HepG2 (cell line): ENCODE results near the gene GAD2. TPM values are rescaled to one million over a fixed set of nuclear protein-coding genes. Genes with fewer than 3 reads are reported as not detected.

Source experiments
- ATAC-seq: fragments of 200-7000 bp; cut with Tn5 transposase; 3 replicates; pipeline ENCODE4 v1.9.1; 2020; ENCODE audit warnings: mild to moderate bottlenecking, moderate library complexity
- BruUV-seq: library from RNA; stranded (reverse); fragments of 400-500 nt; replicated peaks from 2 replicates; lab custom pipeline; 2021; lab: Mats Ljungman, UMichigan
- CTCF ChIA-PET: fragments of 300-600 bp; formaldehyde crosslinking; extraction: SDS; loops from one replicate; lab custom pipeline; 2021; ENCODE audit warnings: low total read pairs, inconsistent platforms, low intra/inter-chr PET ratio; lab: Yijun Ruan, JAX
- POLR2A ChIA-PET: fragments of 350-600 bp; sonication (Branson Sonifier 250); formaldehyde crosslinking; loops from one replicate; lab custom pipeline; 2020; ENCODE audit warnings: antibody characterized with exemption, inconsistent platforms; lab: Yijun Ruan, JAX
- DNase-seq: peaks from one replicate; pipeline ENCODE4 v3.0.0-alpha.2; 2015; ENCODE audit warnings: low spot score
- FAIRE-seq: peaks from 3 replicates; lab custom pipeline; 2011; peaks lifted over from hg19 to GRCh38; lab: Jason Lieb, UNC
- H2AFZ ChIP-seq: one replicate; pipeline ENCODE4 v1.6.1; 2011; ENCODE audit warnings: low read length, inconsistent platforms
- H3K27ac ChIP-seq: fragments of 300-600 bp; 3 replicates; pipeline ENCODE4 v1.8.0; 2011; ENCODE audit warnings: mixed run types, mild to moderate bottlenecking, mixed read lengths, low read length, inconsistent platforms; ENCODE audit not compliant: insufficient read depth; ENCODE audit errors: extremely low read length
- H3K27me3 ChIP-seq, 2 experiments: fragments of 200-600 bp in 1 of 2; 2 replicates in 1 of 2; 3 replicates in 1 of 2; pipeline versions ENCODE4 v1.6.0 to v1.8.0; 2011; ENCODE audit warnings: low read length in 2 of 2, mild to moderate bottlenecking in 2 of 2, moderate library complexity in 2 of 2, inconsistent platforms in 1 of 2; ENCODE audit not compliant: insufficient read depth in 2 of 2, control insufficient read depth in 1 of 2
- H3K36me3 ChIP-seq, 2 experiments: fragments of 200-600 bp in 1 of 2; replicated peaks in 1 of 2; 2 replicates in 1 of 2; 3 replicates in 1 of 2; pipeline versions ENCODE4 v1.5.1 to v1.8.0; 2011; ENCODE audit warnings: low read length in 2 of 2, inconsistent platforms in 1 of 2; ENCODE audit not compliant: insufficient read depth in 2 of 2, control insufficient read depth in 1 of 2
- H3K4me1 ChIP-seq: 2 replicates; pipeline ENCODE4 v1.5.1; 2012; ENCODE audit warnings: low read length, inconsistent platforms; ENCODE audit not compliant: insufficient read depth
- H3K4me2 ChIP-seq: 2 replicates; pipeline ENCODE4 v1.6.0; 2011; ENCODE audit warnings: low read depth, low read length, inconsistent platforms
- H3K4me3 ChIP-seq, 3 experiments: fragments of 200-600 bp in 1 of 3; sonication (generic), shearing (Covaris generic) in 1 of 3; replicated peaks in 1 of 3; 2 replicates each; pipeline ENCODE4 v1.5.1; 2011 to 2016; ENCODE audit warnings: low read length in 3 of 3, inconsistent platforms in 2 of 3, low read depth in 2 of 3, mild to moderate bottlenecking in 2 of 3, control low read depth in 1 of 3, mixed read lengths in 1 of 3; ENCODE audit not compliant: insufficient read depth in 1 of 3
- H3K79me2 ChIP-seq: one replicate; pipeline ENCODE4 v1.6.1; 2011; ENCODE audit warnings: low read length, inconsistent platforms; ENCODE audit not compliant: insufficient read depth
- H3K9ac ChIP-seq: 2 replicates; pipeline ENCODE4 v1.6.0; 2011; ENCODE audit warnings: mild to moderate bottlenecking, low read depth, low read length, inconsistent platforms; ENCODE audit not compliant: insufficient read depth
- H3K9me3 ChIP-seq: 2 replicates; pipeline ENCODE4 v1.5.1; 2012; ENCODE audit warnings: mild to moderate bottlenecking, low read length
- H4K20me1 ChIP-seq: 2 replicates; pipeline ENCODE4 v1.6.0; 2011; ENCODE audit warnings: inconsistent platforms, mild to moderate bottlenecking, low read length, moderate library complexity; ENCODE audit not compliant: insufficient read depth
- ARNT2 ChIP-seq: sonication (generic); formaldehyde crosslinking; IDR thresholded peaks from 2 replicates; pipeline ENCODE4 v1.8.0; 2022; ENCODE audit warnings: mild to moderate bottlenecking, low read depth, missing genetic modification reagents, moderate library complexity
- BORCS8-MEF2B ChIP-seq: sonication (generic); formaldehyde crosslinking; IDR thresholded peaks from 2 replicates; pipeline ENCODE4 v1.8.0; 2022; ENCODE audit warnings: mild to moderate bottlenecking, missing genetic modification reagents
- MIXL1 ChIP-seq: IDR thresholded peaks from 2 replicates; pipeline ENCODE4 v1.6.1; 2016
- MXD4 ChIP-seq: IDR thresholded peaks from 2 replicates; pipeline ENCODE4 v1.6.1; 2016; ENCODE audit warnings: mild to moderate bottlenecking, missing biosample characterization, missing genetic modification reagents
- NFE2L1 ChIP-seq: sonication (generic); formaldehyde crosslinking; IDR thresholded peaks from 2 replicates; pipeline ENCODE4 v1.4.0; 2020; ENCODE audit warnings: missing genetic modification reagents, mild to moderate bottlenecking, borderline replicate concordance
- PAWR ChIP-seq: sonication (generic); formaldehyde crosslinking; IDR thresholded peaks from 2 replicates; pipeline ENCODE4 v1.4.0; 2020; ENCODE audit warnings: missing genetic modification reagents, mild to moderate bottlenecking, borderline replicate concordance
- RAD21 ChIP-seq: fragments of 450-650 bp; formaldehyde crosslinking; IDR thresholded peaks from 2 replicates; pipeline ENCODE4 v1.5.0; 2020; ENCODE audit warnings: mild to moderate bottlenecking
- SAFB2 ChIP-seq: sonication (generic); formaldehyde crosslinking; IDR thresholded peaks from 2 replicates; pipeline ENCODE4 v1.5.1; 2020; ENCODE audit warnings: missing genetic modification reagents, low read depth, mild to moderate bottlenecking, borderline replicate concordance
- SPEN ChIP-seq: sonication (generic); formaldehyde crosslinking; IDR thresholded peaks from 2 replicates; pipeline ENCODE4 v1.5.1; 2020; ENCODE audit warnings: low read depth, mild to moderate bottlenecking, missing genetic modification reagents
- ZNF281 ChIP-seq: sonication (generic); formaldehyde crosslinking; IDR thresholded peaks from 2 replicates; pipeline ENCODE4 v1.4.0; 2020; ENCODE audit warnings: missing genetic modification reagents, borderline replicate concordance
- ZNF558 ChIP-seq: sonication (generic); formaldehyde crosslinking; IDR thresholded peaks from 2 replicates; pipeline ENCODE4 v1.9.0; 2022; ENCODE audit warnings: mild to moderate bottlenecking, missing genetic modification reagents, borderline replicate concordance
- ZNF616 ChIP-seq: sonication (generic); formaldehyde crosslinking; IDR thresholded peaks from 2 replicates; pipeline ENCODE4 v1.5.0; 2020; ENCODE audit warnings: low read depth, mild to moderate bottlenecking, missing genetic modification reagents
- ZSCAN22 ChIP-seq: sonication (generic); formaldehyde crosslinking; IDR thresholded peaks from 2 replicates; pipeline ENCODE4 v1.4.0; 2020; ENCODE audit warnings: mild to moderate bottlenecking, missing genetic modification reagents
- WGBS: methylation state at CpG from one replicate; pipeline ENCODE4 v1.1.6; 2017; ENCODE audit warnings: low lambda C conversion rate; 5-methylcytosine and 5-hydroxymethylcytosine counted together
- in situ Hi-C: cut with HindIII; loops from 2 replicates; pipeline ENCODE4 v1.10.0; 2017; ENCODE audit warnings: low pct_unique_long_range_greater_than_20kb; ENCODE audit not compliant: extremely low pct_ligation_motif_present
- intact Hi-C: fragments of 100-400 bp; cut with micrococcal nuclease; formaldehyde crosslinking; loops from one replicate; pipeline ENCODE4 v1.10.0; 2022; ENCODE audit not compliant: unreplicated experiment
- polyA plus RNA-seq, 8 experiments: library from polyadenylated mRNA; depleted of rRNA in 3 of 8; stranded (reverse) in 7 of 8; unstranded in 1 of 8; fragments of >200 nt; fragmentation: Illumina TruSeq in 4 of 8; extraction: Trizol in 4 of 8; gene quantifications; 2 replicates each; pipeline versions ENCODE4 v1.2.1 to v1.2.3, GENCODE V29; 2011 to 2016; ENCODE audit warnings: low read depth in 4 of 8, missing spikeins in 1 of 8, mixed read lengths in 1 of 8; ENCODE audit not compliant: insufficient read depth in 1 of 8
- total RNA-seq, 5 experiments: library from RNA; depleted of rRNA; stranded (reverse); fragments of >200 nt; fragmentation: Illumina TruSeq; extraction: Trizol; gene quantifications; 2 replicates each; pipeline ENCODE4 v1.2.3, GENCODE V29; 2016; ENCODE audit warnings: low read depth in 1 of 5

Gene GAD2
- total and polyA plus RNA-seq, 2 of the 13 experiments (the other 11 are each of a cell fraction or from before 2014, with no cell fraction given): not detected

- TF ChIP-seq ZNF281 (CRISPR knock-in tag): no peak
Observed at GRCh38 chr10:26177341-26177740, 39.2 kb upstream of the GAD2 start (continued).

GRCh38 chr10:26194275-26194674, 22.3 kb upstream of the GAD2 start:
- no peak for FAIRE-seq
- H3K27me3 ChIP-seq: 0 out of 5 replicates have a peak, but pooled peaks cover 0 to 8% of the 10 kb centered on the region in 2 experiments
- 2% methylated on average over 5 of the region's 5 CpGs for WGBS

More at GRCh38 chr10:26194275-26194674, 22.3 kb upstream of the GAD2 start:
- no peaks in the 10 kb centered on the region for H4K20me1 ChIP-seq
- no peak for TF ChIP-seq RAD21 (CRISPR knock-in tag)
- no peak for TF ChIP-seq PAWR
- TF ChIP-seq SPEN: no peak
- TF ChIP-seq BORCS8-MEF2B (CRISPR knock-in tag): no peak
- TF ChIP-seq SAFB2 (CRISPR knock-in tag): no peak
- no peak for TF ChIP-seq ARNT2
- TF ChIP-seq MIXL1 (CRISPR knock-in tag): no peak
- TF ChIP-seq MXD4 (CRISPR knock-in tag): no peak
- no peak for TF ChIP-seq ZSCAN22
- TF ChIP-seq NFE2L1 (CRISPR knock-in tag): no peak
- no peak for TF ChIP-seq ZNF558 (CRISPR knock-in tag)
- TF ChIP-seq ZNF616 (CRISPR knock-in tag): no peak
- TF ChIP-seq, all 625 proteins: peak for 0
- CTCF ChIA-PET: no interaction called here
- no peaks in the 10 kb centered on the region for H3K4me1 ChIP-seq
- no peaks in the 10 kb centered on the region for H3K9me3 ChIP-seq
- no peaks in the 10 kb centered on the region for H3K36me3 ChIP-seq
- H3K9ac ChIP-seq: no peak overlapping the region
- in situ Hi-C loops: no loop called here
- DNase-seq (no peak), ATAC-seq (no peak)
- no peak overlapping the region for H3K4me3 ChIP-seq
- BruUV-seq: no TSS peak
- no peak overlapping the region for H3K27ac ChIP-seq
- H2AFZ ChIP-seq: no peak overlapping the region
- no peak overlapping the region for H3K4me2 ChIP-seq
- no peaks in the 10 kb centered on the region for H3K79me2 ChIP-seq
- POLR2A ChIA-PET: no interaction called here
- intact Hi-C loops: loop anchor here (2.0 kb wide), 1 partner anchor 15 kb away; no protein-coding TSS in a partner anchor
